Measurements from ENCODE around the gene FREM2. TPM values are rescaled to one million over a fixed set of nuclear protein-coding genes. Genes with fewer than 3 reads are reported as not detected.

Gene FREM2
- total RNA-seq, 4 donors from 2014 or later = 0.72 to 3.1 (median 1.5) TPM

DNA sequence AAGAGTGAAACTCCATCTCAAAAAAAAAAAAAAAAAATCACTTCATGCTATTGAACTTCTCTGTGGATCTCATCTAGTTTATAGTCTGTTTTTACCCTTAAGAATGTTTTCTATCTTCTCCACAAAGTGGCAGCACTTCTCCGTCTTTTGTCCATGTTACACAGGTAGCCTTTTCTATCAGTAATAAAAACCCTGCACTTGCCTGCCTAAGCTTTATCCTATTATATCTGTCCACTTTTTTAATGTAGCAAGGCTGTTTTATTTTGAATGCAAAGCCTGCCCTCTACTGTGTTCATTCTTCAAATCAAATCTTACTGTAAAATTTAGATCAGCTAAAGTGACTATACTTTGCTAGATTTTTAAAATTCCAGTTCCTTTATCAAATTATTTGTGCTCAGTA, 179.8 kb downstream of the FREM2 start:
- Histone ChIP-seq H3K4me3 (no peak overlapping the region), H3K27me3 (no peaks in the 10 kb centered on the region), H3K4me1 (no peaks in the 10 kb centered on the region), H3K36me3 (no peaks in the 10 kb centered on the region), H3K9me3 (no peaks in the 10 kb centered on the region), H3K27ac (no peak overlapping the region)
- TF ChIP-seq, protein P1, sequence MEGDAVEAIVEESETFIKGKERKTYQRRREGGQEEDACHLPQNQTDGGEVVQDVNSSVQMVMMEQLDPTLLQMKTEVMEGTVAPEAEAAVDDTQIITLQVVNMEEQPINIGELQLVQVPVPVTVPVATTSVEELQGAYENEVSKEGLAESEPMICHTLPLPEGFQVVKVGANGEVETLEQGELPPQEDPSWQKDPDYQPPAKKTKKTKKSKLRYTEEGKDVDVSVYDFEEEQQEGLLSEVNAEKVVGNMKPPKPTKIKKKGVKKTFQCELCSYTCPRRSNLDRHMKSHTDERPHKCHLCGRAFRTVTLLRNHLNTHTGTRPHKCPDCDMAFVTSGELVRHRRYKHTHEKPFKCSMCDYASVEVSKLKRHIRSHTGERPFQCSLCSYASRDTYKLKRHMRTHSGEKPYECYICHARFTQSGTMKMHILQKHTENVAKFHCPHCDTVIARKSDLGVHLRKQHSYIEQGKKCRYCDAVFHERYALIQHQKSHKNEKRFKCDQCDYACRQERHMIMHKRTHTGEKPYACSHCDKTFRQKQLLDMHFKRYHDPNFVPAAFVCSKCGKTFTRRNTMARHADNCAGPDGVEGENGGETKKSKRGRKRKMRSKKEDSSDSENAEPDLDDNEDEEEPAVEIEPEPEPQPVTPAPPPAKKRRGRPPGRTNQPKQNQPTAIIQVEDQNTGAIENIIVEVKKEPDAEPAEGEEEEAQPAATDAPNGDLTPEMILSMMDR (IDR thresholded peaks at IDR 0.05) = no peak
- TF ChIP-seq POLR2A (IDR thresholded peaks at IDR 0.05) (no peak), POLR2AphosphoS5 (IDR thresholded peaks at IDR 0.05) (no peak), EP300 (IDR thresholded peaks at IDR 0.05) (no peak)
- DNase-seq (ENCODE audit: low spot score in 2 of 2) = no peak
- WGBS = 48% methylated on average over 1 of the region's 1 CpG

DNA sequence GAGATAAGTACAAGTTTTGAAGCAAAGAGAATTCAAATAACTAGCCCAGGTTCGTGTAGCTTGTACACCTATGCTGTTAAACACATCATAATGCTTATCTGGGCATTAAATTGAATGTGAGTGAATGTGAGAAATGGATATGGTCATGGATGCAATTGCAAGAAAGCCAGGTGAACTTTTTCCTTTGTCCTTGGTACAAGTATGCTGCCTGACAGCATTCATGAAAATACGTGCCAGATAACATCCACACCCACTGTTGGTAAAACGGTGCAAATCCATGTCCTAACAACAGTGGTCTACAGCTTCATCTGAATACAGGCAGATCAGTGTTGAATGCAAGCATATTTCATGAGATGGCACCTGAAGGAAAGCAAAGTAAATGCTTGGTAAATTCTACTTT, 181.5 kb downstream of the FREM2 start:
- TF ChIP-seq EP300 (IDR thresholded peaks at IDR 0.05) = no peak
- TF ChIP-seq, protein P1 (IDR thresholded peaks at IDR 0.05) = no peak
- no peak for TF ChIP-seq POLR2A (IDR thresholded peaks at IDR 0.05)
- no peak for TF ChIP-seq POLR2AphosphoS5 (IDR thresholded peaks at IDR 0.05)
- H3K4me3 ChIP-seq = no peak overlapping the region
- H3K9me3 ChIP-seq = no peaks in the 10 kb centered on the region
- H3K27me3 ChIP-seq = no peaks in the 10 kb centered on the region
- no peaks in the 10 kb centered on the region for H3K36me3 ChIP-seq
- H3K4me1 ChIP-seq = no peaks in the 10 kb centered on the region
- no peak for DNase-seq (ENCODE audit: low spot score in 2 of 2)
- no peak overlapping the region for H3K27ac ChIP-seq
- 51% methylated on average over 3 of the region's 3 CpGs for WGBS

DNA sequence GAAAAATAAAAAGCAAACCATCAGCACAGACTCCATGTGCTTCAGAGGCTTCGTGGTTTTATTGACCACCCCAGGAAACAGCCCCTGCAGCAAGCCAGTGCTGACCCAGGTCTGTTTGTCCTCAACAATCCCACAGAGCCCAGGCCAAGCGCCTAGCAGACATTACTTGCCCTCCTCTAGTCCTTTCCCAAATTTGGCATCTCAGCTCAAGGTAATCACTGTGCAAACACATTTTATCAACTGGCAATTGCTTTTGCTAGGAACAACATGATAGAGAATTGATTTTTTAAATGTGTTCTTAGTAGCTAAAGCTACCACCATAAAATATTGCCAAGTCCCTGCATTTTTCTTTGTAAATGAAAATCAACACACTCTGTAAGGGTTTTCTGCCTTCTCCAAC, 182.0 kb downstream of the FREM2 start:
- 82% methylated on average over 2 of the region's 2 CpGs for WGBS
- Histone ChIP-seq H3K4me3 (no peak overlapping the region), H3K9me3 (no peaks in the 10 kb centered on the region), H3K27ac (no peak overlapping the region), H3K36me3 (no peaks in the 10 kb centered on the region), H3K27me3 (no peaks in the 10 kb centered on the region), H3K4me1 (no peaks in the 10 kb centered on the region)
- no peak for DNase-seq (ENCODE audit: low spot score in 2 of 2)
- TF ChIP-seq POLR2A (IDR thresholded peaks at IDR 0.05) (no peak), EP300 (IDR thresholded peaks at IDR 0.05) (no peak), POLR2AphosphoS5 (IDR thresholded peaks at IDR 0.05) (no peak)
- TF ChIP-seq, protein P1 (IDR thresholded peaks at IDR 0.05) = no peak

DNA sequence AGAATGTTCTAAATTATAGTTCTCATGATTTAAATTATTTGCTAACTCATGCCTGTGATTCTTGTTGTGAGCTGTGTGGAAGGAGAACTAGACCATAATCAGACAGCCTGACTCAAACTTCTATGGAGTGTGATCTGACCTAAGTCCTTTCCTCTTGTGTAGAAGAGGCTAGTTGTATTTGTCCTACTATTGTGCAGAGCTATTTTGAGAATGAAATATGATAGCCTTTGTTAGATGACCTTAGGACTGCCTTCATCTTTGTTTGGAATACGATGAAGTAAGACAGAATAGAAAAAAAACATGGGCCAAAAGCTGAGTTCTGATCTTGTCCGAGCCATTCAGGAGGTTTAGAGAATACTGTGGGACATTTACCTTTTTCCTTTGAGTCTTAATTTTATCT, 184.4 kb downstream of the FREM2 start:
- TF ChIP-seq POLR2A (IDR thresholded peaks at IDR 0.05) = no peak
- TF ChIP-seq POLR2AphosphoS5 (IDR thresholded peaks at IDR 0.05) = no peak
- TF ChIP-seq, protein P1 (IDR thresholded peaks at IDR 0.05) = no peak
- TF ChIP-seq EP300 (IDR thresholded peaks at IDR 0.05) = no peak
- H3K4me1 ChIP-seq = no peaks in the 10 kb centered on the region
- no peak overlapping the region for H3K4me3 ChIP-seq
- DNase-seq (ENCODE audit: low spot score in 2 of 2) = no peak
- no peaks in the 10 kb centered on the region for H3K9me3 ChIP-seq
- 85% methylated on average over 2 of the region's 2 CpGs for WGBS
- H3K27me3 ChIP-seq = no peaks in the 10 kb centered on the region
- H3K27ac ChIP-seq = no peak overlapping the region
- H3K36me3 ChIP-seq = no peaks in the 10 kb centered on the region

DNA sequence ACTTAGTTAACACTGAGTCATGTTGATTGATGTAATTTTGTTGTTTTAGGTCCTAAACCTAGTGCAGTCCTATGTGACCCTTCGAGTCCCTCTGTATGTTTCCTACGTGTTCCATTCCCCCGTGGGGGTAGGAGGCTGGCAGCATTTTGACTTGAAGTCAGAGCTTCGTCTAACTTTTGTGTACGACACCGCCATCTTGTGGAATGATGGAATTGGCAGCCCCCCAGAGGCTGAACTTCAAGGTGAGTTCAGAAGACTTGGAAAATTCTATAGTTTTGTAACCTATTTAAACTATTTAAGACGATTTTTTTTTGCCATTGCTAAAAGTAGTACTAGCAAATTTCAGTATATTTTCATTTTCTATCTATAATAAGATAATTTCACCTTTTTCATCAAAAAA, 185.8 kb downstream of the FREM2 start:
- no peaks in the 10 kb centered on the region for H3K36me3 ChIP-seq
- no peaks in the 10 kb centered on the region for H3K4me1 ChIP-seq
- H3K27ac ChIP-seq = no peak overlapping the region
- DNase-seq (ENCODE audit: low spot score in 2 of 2) = no peak
- no peak for TF ChIP-seq POLR2AphosphoS5 (IDR thresholded peaks at IDR 0.05)
- no peak for TF ChIP-seq POLR2A (IDR thresholded peaks at IDR 0.05)
- TF ChIP-seq EP300 (IDR thresholded peaks at IDR 0.05) = no peak
- TF ChIP-seq, protein P1 (IDR thresholded peaks at IDR 0.05) = no peak
- H3K4me3 ChIP-seq = no peak overlapping the region
- no peaks in the 10 kb centered on the region for H3K27me3 ChIP-seq
- WGBS = 28% methylated on average over 7 of the region's 7 CpGs
- no peaks in the 10 kb centered on the region for H3K9me3 ChIP-seq

All from suprapubic skin (tissue), 4 donors.